ENCODE results near the gene BMPR2. TPM values are rescaled to one million over a fixed set of nuclear protein-coding genes. Genes with fewer than 3 reads are reported as not detected.

BMPR2 gene
- total RNA-seq, 1 experiment from 2014 or later = 10.0 TPM

GRCh38 chr2:202479090-202479489 is 103.0 kb downstream of the BMPR2 start:
- H3K4me1 ChIP-seq (ENCODE audit: insufficient read depth, low read length) = no peaks in the 10 kb centered on the region
- no peaks in the 10 kb centered on the region for H3K79me2 ChIP-seq (ENCODE audit: low read length)
- ATAC-seq = peak; percentile 33; the same call in 1 of the 2 replicates
- H3K9me2 ChIP-seq (replicated peaks; ENCODE audit: low read length) = no peaks in the 10 kb centered on the region
- H3F3A ChIP-seq (ENCODE audit: low read length, unreplicated experiment) = no peaks in the 10 kb centered on the region
- H4K20me1 ChIP-seq (ENCODE audit: low read length) = no peaks in the 10 kb centered on the region
- no peaks in the 10 kb centered on the region for H3K27me3 ChIP-seq (ENCODE audit: low read length)
- no peaks in the 10 kb centered on the region for H3K36me3 ChIP-seq (ENCODE audit: low read depth, low read length)
- no peak for TF ChIP-seq CTCF (conservative IDR thresholded peaks at IDR 0.05; ENCODE audit: low read depth, low read length)
- no peak for TF ChIP-seq EZH2 (IDR thresholded peaks at IDR 0.05; ENCODE audit: low read length, unreplicated experiment)
- TF ChIP-seq EZH2phosphoT487 (IDR thresholded peaks at IDR 0.05; ENCODE audit: borderline replicate concordance, low read length) = no peak
- no peak overlapping the region for H3K27ac ChIP-seq (ENCODE audit: low read length)
- H2AFZ ChIP-seq (ENCODE audit: low read length) = no peak overlapping the region
- intact Hi-C loops (cut with micrococcal nuclease) = no loop called here
- no peak overlapping the region for H3K4me3 ChIP-seq (ENCODE audit: low read length)
- no TSS peak for BruUV-seq (replicated peaks)
- POLR2A ChIA-PET (ENCODE audit: unreplicated experiment) = interaction anchor here (0.5 kb wide), 1 partner anchor 69 kb away, joined by 3 read pairs; no protein-coding TSS in a partner anchor
- H3K4me2 ChIP-seq (ENCODE audit: low read length) = no peak overlapping the region
- no peak overlapping the region for H3K9ac ChIP-seq (ENCODE audit: low read length)
- no peaks in the 10 kb centered on the region for H3K9me3 ChIP-seq (ENCODE audit: low read length)
- DNase-seq = no peak
- CTCF ChIA-PET = no interaction called here

- Histone ChIP-seq H3F3A (ENCODE audit: low read length, unreplicated experiment) (no peaks in the 10 kb centered on the region), H2AFZ (ENCODE audit: low read length) (no peak overlapping the region), H4K20me1 (ENCODE audit: low read length) (no peaks in the 10 kb centered on the region), H3K27ac (ENCODE audit: low read length) (no peak overlapping the region), H3K4me1 (ENCODE audit: insufficient read depth, low read length) (no peaks in the 10 kb centered on the region), H3K79me2 (ENCODE audit: low read length) (no peaks in the 10 kb centered on the region), H3K27me3 (ENCODE audit: low read length) (no peaks in the 10 kb centered on the region), H3K9me3 (ENCODE audit: low read length) (no peaks in the 10 kb centered on the region), H3K9ac (ENCODE audit: low read length) (no peak overlapping the region), H3K4me3 (ENCODE audit: low read length) (no peak overlapping the region), H3K36me3 (ENCODE audit: low read depth, low read length) (no peaks in the 10 kb centered on the region), H3K4me2 (ENCODE audit: low read length) (no peak overlapping the region), H3K9me2 (replicated peaks; ENCODE audit: low read length) (no peaks in the 10 kb centered on the region)
- intact Hi-C loops (cut with micrococcal nuclease) = no loop called here
- ATAC-seq = no peak
- TF ChIP-seq EZH2phosphoT487 (IDR thresholded peaks at IDR 0.05; ENCODE audit: borderline replicate concordance, low read length) (no peak), CTCF (conservative IDR thresholded peaks at IDR 0.05; ENCODE audit: low read depth, low read length) (no peak), EZH2 (IDR thresholded peaks at IDR 0.05; ENCODE audit: low read length, unreplicated experiment) (no peak)
- DNase-seq = no peak
- CTCF ChIA-PET = no interaction called here
- POLR2A ChIA-PET (ENCODE audit: unreplicated experiment) = interaction anchor here (0.6 kb wide), 1 partner anchor 140 kb away, joined by 3 read pairs; no protein-coding TSS in a partner anchor
- no TSS peak for BruUV-seq (replicated peaks)
Observed at GRCh38 chr2:202479610-202480009, 103.5 kb downstream of the BMPR2 start.

- no peak for ATAC-seq
- no peaks in the 10 kb centered on the region for H3K9me3 ChIP-seq (ENCODE audit: low read length)
- TF ChIP-seq CTCF (conservative IDR thresholded peaks at IDR 0.05; ENCODE audit: low read depth, low read length) (no peak), EZH2phosphoT487 (IDR thresholded peaks at IDR 0.05; ENCODE audit: borderline replicate concordance, low read length) (no peak), EZH2 (IDR thresholded peaks at IDR 0.05; ENCODE audit: low read length, unreplicated experiment) (no peak)
- H3K4me1 ChIP-seq (ENCODE audit: insufficient read depth, low read length) = no peaks in the 10 kb centered on the region
- H3K36me3 ChIP-seq (ENCODE audit: low read depth, low read length) = no peaks in the 10 kb centered on the region
- BruUV-seq (replicated peaks) = no TSS peak
- H3F3A ChIP-seq (ENCODE audit: low read length, unreplicated experiment) = no peaks in the 10 kb centered on the region
- intact Hi-C loops (cut with micrococcal nuclease) = no loop called here
- H3K4me3 ChIP-seq (ENCODE audit: low read length) = no peak overlapping the region
- no peak overlapping the region for H3K4me2 ChIP-seq (ENCODE audit: low read length)
- no peaks in the 10 kb centered on the region for H4K20me1 ChIP-seq (ENCODE audit: low read length)
- H3K9me2 ChIP-seq (replicated peaks; ENCODE audit: low read length) = no peaks in the 10 kb centered on the region
- ChIA-PET POLR2A (ENCODE audit: unreplicated experiment) (no interaction called here), CTCF (no interaction called here)
- no peak overlapping the region for H3K27ac ChIP-seq (ENCODE audit: low read length)
- H2AFZ ChIP-seq (ENCODE audit: low read length) = no peak overlapping the region
- H3K9ac ChIP-seq (ENCODE audit: low read length) = no peak overlapping the region
- H3K79me2 ChIP-seq (ENCODE audit: low read length) = no peaks in the 10 kb centered on the region
- no peaks in the 10 kb centered on the region for H3K27me3 ChIP-seq (ENCODE audit: low read length)
- DNase-seq = no peak
Observed at GRCh38 chr2:202486351-202486750, 110.2 kb downstream of the BMPR2 start.

Measured in PC-3 (cell line).